DMS 273 (cell line): ENCODE results near the gene SRSF10.
A peak's percentile ranks its signal among the peaks of the same experiment; 100 is the strongest.
"Not testable (repeated sequence)": the region's sequence is repeated elsewhere in the genome, so short reads cannot be mapped to it uniquely, and the experiment has no call there.

Source experiments
- DNase-seq: peaks from one replicate; lab custom pipeline; 2025; ENCODE audit not compliant: unreplicated experiment; lab: John Stamatoyannopoulos, UW

Gene SRSF10

GRCh38 chr1:23999156-23999671 is 19.1 kb upstream of the SRSF10 start:
- DNase-seq: no peak

GRCh38 chr1:23997812-23998211 is 17.7 kb upstream of the SRSF10 start:
- DNase-seq: no peak

- no peak for DNase-seq
These were observed 16.6 kb upstream of the SRSF10 start for GRCh38 chr1:23996700-23997229.

GRCh38 chr1:23995431-23995837 is 15.3 kb upstream of the SRSF10 start:
- DNase-seq: no peak

- not testable (repeated sequence) for DNase-seq
These were observed 11.9 kb upstream of the SRSF10 start for GRCh38 chr1:23992011-23992410.

GRCh38 chr1:23989263-23989662 is 9.1 kb upstream of the SRSF10 start:
- no peak for DNase-seq

GRCh38 chr1:23987038-23987437 is 6.9 kb upstream of the SRSF10 start:
- not testable (repeated sequence) for DNase-seq

- peak; percentile 44 for DNase-seq
These were observed 4.5 kb upstream of the SRSF10 start for GRCh38 chr1:23984417-23985186.

- DNase-seq: peak; percentile 74
These were observed 572 bp upstream of the SRSF10 start for GRCh38 chr1:23980728-23981070.

- DNase-seq: no peak
These were observed 693 bp downstream of the SRSF10 start for GRCh38 chr1:23979387-23979880.

- DNase-seq: no peak
These were observed 1.3 kb downstream of the SRSF10 start for GRCh38 chr1:23978805-23979204.

- DNase-seq: no peak
These were observed 2.3 kb downstream of the SRSF10 start for GRCh38 chr1:23977854-23978191.

- no peak for DNase-seq
These were observed 2.8 kb downstream of the SRSF10 start for GRCh38 chr1:23977187-23977853.

GRCh38 chr1:23967871-23968270 is 12.3 kb downstream of the SRSF10 start:
- DNase-seq: no peak

GRCh38 chr1:23966973-23967493 is 13.1 kb downstream of the SRSF10 start:
- DNase-seq: no peak

- no peak for DNase-seq
These were observed 15.1 kb downstream of the SRSF10 start for GRCh38 chr1:23964790-23965740.

GRCh38 chr1:23964235-23964668 is 15.9 kb downstream of the SRSF10 start:
- DNase-seq: peak; percentile 43

- DNase-seq: peak; percentile 41
These were observed 16.4 kb downstream of the SRSF10 start for GRCh38 chr1:23963617-23964234.

- DNase-seq: no peak
These were observed 19.7 kb downstream of the SRSF10 start for GRCh38 chr1:23960291-23961020.
